Aorta (tissue), 5 donors: ENCODE data around the gene ABCC6. TPM values are rescaled to one million over a fixed set of nuclear protein-coding genes. Genes with fewer than 3 reads are reported as not detected.
A peak's percentile ranks its signal among the peaks of the same experiment; 100 is the strongest.

Experiments
- ATAC-seq: fragments of 200-7000 bp; cut with Tn5 transposase; one replicate; pipeline ENCODE4 v1.9.1; 2022; ENCODE audit warnings: moderate library complexity; ENCODE audit not compliant: low FRiP score
- DNase-seq, 2 donors: peaks; one replicate each; pipeline ENCODE4 v3.0.0-alpha.2; 2020
- H3K27ac ChIP-seq, 2 donors: one replicate each; pipeline ENCODE4 v1.5.1; 2013; ENCODE audit warnings: low read length in 2 of 2, mild to moderate bottlenecking in 2 of 2, moderate library complexity in 2 of 2, control low read depth in 1 of 2, inconsistent platforms in 1 of 2, low read depth in 1 of 2
- H3K27me3 ChIP-seq, 2 donors: one replicate each; pipeline ENCODE4 v1.6.1; 2013; ENCODE audit warnings: control low read depth in 1 of 2, low read length in 1 of 2, mild to moderate bottlenecking in 1 of 2, moderate library complexity in 1 of 2; ENCODE audit not compliant: insufficient read depth in 2 of 2, control insufficient read depth in 1 of 2
- H3K36me3 ChIP-seq, 2 donors: one replicate each; pipeline ENCODE4 v1.6.1; 2013; ENCODE audit warnings: control low read depth in 1 of 2, low read length in 1 of 2, mild to moderate bottlenecking in 1 of 2; ENCODE audit not compliant: insufficient read depth in 2 of 2, control insufficient read depth in 1 of 2
- H3K4me1 ChIP-seq, 2 donors: one replicate each; pipeline ENCODE4 v1.6.1; 2013; ENCODE audit warnings: low read length in 2 of 2, control low read depth in 1 of 2, mild to moderate bottlenecking in 1 of 2, moderate library complexity in 1 of 2; ENCODE audit not compliant: insufficient read depth in 2 of 2, control insufficient read depth in 1 of 2
- H3K4me3 ChIP-seq, 2 donors: one replicate each; pipeline ENCODE4 v1.5.1; 2013; ENCODE audit warnings: low read length in 2 of 2, control low read depth in 1 of 2, mild to moderate bottlenecking in 1 of 2
- H3K9me3 ChIP-seq: one replicate; pipeline ENCODE4 v1.6.1; 2013; ENCODE audit warnings: mild to moderate bottlenecking, low read length; ENCODE audit not compliant: control insufficient read depth
- WGBS, 2 donors: extraction: QIAGEN DNeasy Blood & Tissue Kit; methylation state at CpG; one replicate each; pipeline ENCODE4 v1.1.7; 2013; 5-methylcytosine and 5-hydroxymethylcytosine counted together
- intact Hi-C, 2 donors: fragments of 100-400 bp; cut with DNase I; formaldehyde crosslinking; loops; one replicate each; pipeline versions ENCODE4 v1.14.2 to v1.15.0; 2022
- polyA plus RNA-seq, 2 donors: library from polyadenylated mRNA; stranded (reverse); fragments of 200-250 nt; gene quantifications; one replicate each; pipeline ENCODE4 v1.2.3, GENCODE V29; 2013
- total RNA-seq, 2 donors: library from RNA; stranded (reverse); fragmentation: NEBNext Ultra II Directional; extraction: Animal tissue kit (Norgen Biotek cat#: 25700); gene quantifications; one replicate each; pipeline ENCODE4 v1.2.1, GENCODE V29; 2021
- donor health status: healthy with polysubstance abuse.
- donor health status: Bipolar disorder and iron deficiency.
- donor health status: DM: no; HTN: no; CAD: no.
- donor health status: DM: no; HTN: no; CAD: no.
- donor health status: DM: yes; HTN: yes; CAD: no.

ABCC6 gene
- total and polyA plus RNA-seq, 4 donors = 0.20 to 4.6 (median 2.4) TPM

GRCh38 chr16:16178455-16179162, 44.7 kb downstream of the ABCC6 start:
- no peaks in the 10 kb centered on the region for H3K9me3 ChIP-seq
- intact Hi-C loops = no loop called here
- H3K4me3 ChIP-seq = no peak overlapping the region
- WGBS, 2 donors = 93 to 94% methylated on average over 7 of the region's 7 CpGs
- no peak overlapping the region for H3K27ac ChIP-seq
- no peaks in the 10 kb centered on the region for H3K4me1 ChIP-seq
- H3K36me3 ChIP-seq = no peaks in the 10 kb centered on the region
- no peaks in the 10 kb centered on the region for H3K27me3 ChIP-seq
- ATAC-seq (no peak), DNase-seq (peak in 1 of 2 donors; percentile 68)

GRCh38 chr16:16176328-16176727, 47.0 kb downstream of the ABCC6 start:
- H3K4me1 ChIP-seq = no peaks in the 10 kb centered on the region
- ATAC-seq = no peak
- intact Hi-C loops = no loop called here
- no peak for DNase-seq
- H3K27me3 ChIP-seq = no peaks in the 10 kb centered on the region
- H3K4me3 ChIP-seq = no peak overlapping the region
- H3K9me3 ChIP-seq = no peaks in the 10 kb centered on the region
- no peaks in the 10 kb centered on the region for H3K36me3 ChIP-seq
- H3K27ac ChIP-seq = no peak overlapping the region

GRCh38 chr16:16175296-16175695, 48.0 kb downstream of the ABCC6 start:
- ATAC-seq = no peak
- Histone ChIP-seq H3K4me3 (no peak overlapping the region), H3K27me3 (no peaks in the 10 kb centered on the region), H3K36me3 (no peaks in the 10 kb centered on the region), H3K4me1 (no peaks in the 10 kb centered on the region), H3K27ac (no peak overlapping the region), H3K9me3 (no peaks in the 10 kb centered on the region)
- WGBS, 2 donors = 40 to 50% methylated on average over 4 to 5 of the region's 5 CpGs
- intact Hi-C loops = no loop called here
- peak in 1 of 2 donors; percentile 67 for DNase-seq

GRCh38 chr16:16172991-16173390, 50.3 kb downstream of the ABCC6 start:
- Histone ChIP-seq H3K27ac (no peak overlapping the region), H3K4me3 (no peak overlapping the region), H3K36me3 (no peaks in the 10 kb centered on the region), H3K9me3 (no peaks in the 10 kb centered on the region), H3K4me1 (no peaks in the 10 kb centered on the region), H3K27me3 (no peaks in the 10 kb centered on the region)
- 88 to 95% methylated on average over 4 of the region's 4 CpGs for WGBS, 2 donors
- peak in 1 of 2 donors; percentile 11 for DNase-seq
- ATAC-seq = no peak
- intact Hi-C loops = no loop called here

GRCh38 chr16:16171332-16171919, 51.9 kb downstream of the ABCC6 start:
- 91 to 96% methylated on average over 4 of the region's 4 CpGs for WGBS, 2 donors
- ATAC-seq = no peak
- H3K27me3 ChIP-seq = no peaks in the 10 kb centered on the region

GRCh38 chr16:16169615-16170014, 53.7 kb downstream of the ABCC6 start:
- 96 to 98% methylated on average over 14 to 15 of the region's 15 CpGs for WGBS, 2 donors
- Histone ChIP-seq H3K27ac (no peak overlapping the region), H3K27me3 (no peaks in the 10 kb centered on the region), H3K4me3 (no peak overlapping the region), H3K9me3 (no peaks in the 10 kb centered on the region), H3K36me3 (no peaks in the 10 kb centered on the region), H3K4me1 (no peaks in the 10 kb centered on the region)
- intact Hi-C loops = no loop called here
- ATAC-seq = no peak
- DNase-seq = no peak

More at GRCh38 chr16:16171332-16171919, 51.9 kb downstream of the ABCC6 start:
- Histone ChIP-seq H3K27ac (no peak overlapping the region), H3K4me1 (no peaks in the 10 kb centered on the region), H3K9me3 (no peaks in the 10 kb centered on the region), H3K4me3 (no peak overlapping the region), H3K36me3 (no peaks in the 10 kb centered on the region)
- DNase-seq = no peak
- intact Hi-C loops = no loop called here

- WGBS, 2 donors = 90 to 91% methylated on average over 14 of the region's 14 CpGs
- DNase-seq (no peak), ATAC-seq (no peak)
These were observed 54.9 kb downstream of the ABCC6 start for GRCh38 chr16:16168431-16168830.

GRCh38 chr16:16167927-16168326, 55.4 kb downstream of the ABCC6 start:
- H3K27me3 ChIP-seq = no peaks in the 10 kb centered on the region
- intact Hi-C loops = no loop called here

More at GRCh38 chr16:16168431-16168830, 54.9 kb downstream of the ABCC6 start:
- H3K27me3 ChIP-seq = no peaks in the 10 kb centered on the region
- H3K4me3 ChIP-seq = no peak overlapping the region
- no peaks in the 10 kb centered on the region for H3K9me3 ChIP-seq
- no peaks in the 10 kb centered on the region for H3K4me1 ChIP-seq
- no peaks in the 10 kb centered on the region for H3K36me3 ChIP-seq
- intact Hi-C loops = no loop called here
- no peak overlapping the region for H3K27ac ChIP-seq

GRCh38 chr16:16166949-16167348, 56.3 kb downstream of the ABCC6 start:
- Histone ChIP-seq H3K4me1 (no peaks in the 10 kb centered on the region), H3K27me3 (no peaks in the 10 kb centered on the region), H3K27ac (no peak overlapping the region), H3K9me3 (no peaks in the 10 kb centered on the region), H3K36me3 (no peaks in the 10 kb centered on the region), H3K4me3 (no peak overlapping the region)
- intact Hi-C loops = no loop called here
- WGBS, 2 donors = 43 to 48% methylated on average over 2 of the region's 2 CpGs
- DNase-seq = no peak
- ATAC-seq = no peak

More at GRCh38 chr16:16167927-16168326, 55.4 kb downstream of the ABCC6 start:
- H3K4me3 ChIP-seq = no peak overlapping the region
- 85 to 86% methylated on average over 11 of the region's 11 CpGs for WGBS, 2 donors
- H3K4me1 ChIP-seq = no peaks in the 10 kb centered on the region
- ATAC-seq = no peak
- no peaks in the 10 kb centered on the region for H3K9me3 ChIP-seq
- H3K36me3 ChIP-seq = no peaks in the 10 kb centered on the region
- DNase-seq = no peak
- no peak overlapping the region for H3K27ac ChIP-seq
